HCT116 (cell line): ENCODE measurements around the gene PLXNB3. TPM values are rescaled to one million over a fixed set of nuclear protein-coding genes. Genes with fewer than 3 reads are reported as not detected.

ENCODE experiments used
- ATAC-seq: fragments of 200-7000 bp; cut with Tn5 transposase; 2 replicates; pipeline ENCODE4 v1.9.1; 2020; ENCODE audit warnings: mild to moderate bottlenecking, moderate library complexity
- BruUV-seq: library from RNA; stranded (reverse); fragments of 400-500 nt; replicated peaks from 2 replicates; lab custom pipeline; 2021; lab: Mats Ljungman, UMichigan
- CTCF ChIA-PET: fragments of 300-600 bp; sonication (Branson Sonifier 250); formaldehyde crosslinking; loops from one replicate; lab custom pipeline; 2021; ENCODE audit warnings: antibody characterized with exemption; lab: Charles Lee
- POLR2A ChIA-PET: fragments of 300-600, 350-600 bp; sonication (Branson Sonifier 250); formaldehyde crosslinking; loops from one replicate; lab custom pipeline; 2021; ENCODE audit warnings: antibody characterized with exemption; lab: Charles Lee
- RAD21 ChIA-PET, 2 experiments: fragments of 300-600 bp; sonication (Branson Sonifier 250); formaldehyde crosslinking; loops; one replicate each; lab custom pipeline; 2023; ENCODE audit warnings: low total read pairs in 2 of 2; ENCODE audit not compliant: uncharacterized antibody in 2 of 2, unreplicated experiment in 2 of 2, low non-redundant PET in 1 of 2; lab: Charles Lee
- DNase-seq: peaks from one replicate; pipeline ENCODE4 v3.0.0-alpha.2; 2010; ENCODE audit warnings: low read depth, low spot score
- H2AFZ ChIP-seq: fragments of 200-600 bp; shearing (Covaris generic), sonication (generic); 2 replicates; pipeline ENCODE4 v1.6.1; 2017; ENCODE audit warnings: low read depth, mixed run types, mixed read lengths, antibody characterized with exemption, low read length; ENCODE audit not compliant: poor library complexity, severe bottlenecking
- H3K27ac ChIP-seq: 2 replicates; pipeline ENCODE4 v1.5.1; 2012; ENCODE audit warnings: low read depth, low read length
- H3K27me3 ChIP-seq: fragments of 200-600 bp; sonication (generic); 2 replicates; pipeline ENCODE4 v1.6.1; 2016; ENCODE audit warnings: mixed run types, low read length, mixed read lengths; ENCODE audit not compliant: insufficient read depth
- H3K36me3 ChIP-seq, 2 experiments: fragments of 200-500 bp in 1 of 2; fragments of 200-600 bp in 1 of 2; sonication (Bioruptor generic) in 1 of 2; sonication (generic) in 1 of 2; 2 replicates each; pipeline versions ENCODE4 v1.5.1 to v1.6.1; 2014 to 2016; ENCODE audit warnings: low read length in 2 of 2, inconsistent platforms in 1 of 2, mixed read lengths in 1 of 2, mixed run types in 1 of 2; ENCODE audit not compliant: insufficient read depth in 2 of 2, control insufficient read depth in 1 of 2
- H3K4me1 ChIP-seq, 2 experiments: fragments of 200-600 bp in 1 of 2; sonication (generic) in 1 of 2; 2 replicates each; pipeline versions ENCODE4 v1.5.1 to v1.6.1; 2012 to 2017; ENCODE audit warnings: low read length in 2 of 2, inconsistent platforms in 1 of 2, mild to moderate bottlenecking in 1 of 2, mixed read lengths in 1 of 2, mixed run types in 1 of 2, moderate library complexity in 1 of 2; ENCODE audit not compliant: insufficient read depth in 2 of 2, control insufficient read depth in 1 of 2
- H3K4me2 ChIP-seq: fragments of 200-600 bp; sonication (generic); 2 replicates; pipeline ENCODE4 v1.6.1; 2017; ENCODE audit warnings: mixed run types, low read length, mixed read lengths
- H3K4me3 ChIP-seq, 2 experiments: fragments of 200-600 bp in 1 of 2; sonication (generic) in 1 of 2; replicated peaks in 1 of 2; 2 replicates each; pipeline ENCODE4 v1.5.1; 2011 to 2016; ENCODE audit warnings: low read length in 2 of 2, control low read depth in 1 of 2, low read depth in 1 of 2, mild to moderate bottlenecking in 1 of 2, mixed read lengths in 1 of 2, mixed run types in 1 of 2
- H3K79me2 ChIP-seq: fragments of 200-600 bp; sonication (generic); 2 replicates; pipeline ENCODE4 v1.6.1; 2017; ENCODE audit warnings: mild to moderate bottlenecking, mixed run types, low read length, moderate library complexity, mixed read lengths; ENCODE audit not compliant: insufficient read depth
- H3K9ac ChIP-seq: fragments of 200-600 bp; sonication (generic); 2 replicates; pipeline ENCODE4 v1.6.1; 2016; ENCODE audit warnings: low read length, mixed read lengths
- H3K9me2 ChIP-seq: fragments of 200-600 bp; sonication (generic), shearing (Covaris generic); 2 replicates; pipeline ENCODE4 v1.6.1; 2017; ENCODE audit warnings: mixed run types, mild to moderate bottlenecking, moderate library complexity; ENCODE audit not compliant: insufficient read depth
- H3K9me3 ChIP-seq, 2 experiments: fragments of 200-500 bp in 1 of 2; fragments of 200-600 bp in 1 of 2; sonication (Bioruptor generic) in 1 of 2; sonication (generic) in 1 of 2; 2 replicates each; pipeline ENCODE4 v1.6.1; 2014 to 2017; ENCODE audit warnings: low read length in 2 of 2, mixed read lengths in 2 of 2, inconsistent platforms in 1 of 2, low read depth in 1 of 2, mild to moderate bottlenecking in 1 of 2, mixed run types in 1 of 2, moderate library complexity in 1 of 2; ENCODE audit not compliant: control insufficient read depth in 1 of 2, insufficient read depth in 1 of 2
- H4K20me1 ChIP-seq: fragments of 200-600 bp; sonication (generic), shearing (Covaris generic); 2 replicates; pipeline ENCODE4 v1.6.1; 2017; ENCODE audit warnings: mixed run types, mild to moderate bottlenecking, moderate library complexity; ENCODE audit not compliant: insufficient read depth
- CBX3 ChIP-seq: IDR thresholded peaks from 2 replicates; pipeline ENCODE4 v1.6.1; 2012; ENCODE audit warnings: low read depth
- EGR1 ChIP-seq: IDR thresholded peaks from 2 replicates; pipeline ENCODE4 v1.6.1; 2012; ENCODE audit warnings: low read depth
- ELF1 ChIP-seq: IDR thresholded peaks from 2 replicates; pipeline ENCODE4 v1.6.1; 2012; ENCODE audit warnings: low read depth, borderline replicate concordance
- EZH2 ChIP-seq: fragments of 200-600 bp; sonication (generic); IDR thresholded peaks from 2 replicates; pipeline ENCODE4 v1.6.1; 2017; ENCODE audit warnings: antibody characterized with exemption, mixed run types
- EZH2phosphoT487 ChIP-seq: fragments of 200-600 bp; IDR thresholded peaks from 2 replicates; pipeline ENCODE4 v1.6.1; 2018; ENCODE audit warnings: antibody characterized with exemption, borderline replicate concordance
- JUND ChIP-seq: IDR thresholded peaks from 2 replicates; pipeline ENCODE4 v1.6.1; 2012
- POLR2A ChIP-seq: IDR thresholded peaks from 2 replicates; pipeline ENCODE4 v1.7.0; 2011; ENCODE audit warnings: borderline replicate concordance; ENCODE audit not compliant: insufficient read depth, insufficient read length; ENCODE audit errors: extremely low read depth
- RAD21 ChIP-seq: IDR thresholded peaks from 2 replicates; pipeline ENCODE4 v1.6.1; 2012; ENCODE audit warnings: low read depth, mild to moderate bottlenecking
- SIN3A ChIP-seq: IDR thresholded peaks from 2 replicates; pipeline ENCODE4 v1.6.1; 2012; ENCODE audit warnings: low read depth
- SP1 ChIP-seq: IDR thresholded peaks from 2 replicates; pipeline ENCODE4 v1.6.1; 2012; ENCODE audit warnings: low read depth
- SRF ChIP-seq: IDR thresholded peaks from 2 replicates; pipeline ENCODE4 v1.6.1; 2012; ENCODE audit warnings: low read depth
- YY1 ChIP-seq: IDR thresholded peaks from 2 replicates; pipeline ENCODE4 v1.6.1; 2011; ENCODE audit warnings: low read length, low read depth, moderate library complexity, mild to moderate bottlenecking; ENCODE audit not compliant: insufficient replicate concordance; ENCODE audit errors: extremely low read depth
- ZBTB33 ChIP-seq: IDR thresholded peaks from 2 replicates; pipeline ENCODE4 v1.6.1; 2011; ENCODE audit warnings: mild to moderate bottlenecking, low read length, moderate library complexity; ENCODE audit not compliant: insufficient replicate concordance; ENCODE audit errors: extremely low read depth
- ZNF274 ChIP-seq: fragments of 200-500 bp; sonication (Bioruptor generic); IDR thresholded peaks from 2 replicates; pipeline ENCODE4 v1.6.1; 2014; ENCODE audit warnings: mild to moderate bottlenecking, low read depth, low read length, inconsistent platforms
- intact Hi-C: fragments of 100-400 bp; cut with micrococcal nuclease; formaldehyde crosslinking; loops from 2 replicates; pipeline ENCODE4 v1.10.0; 2022
- total RNA-seq: library from RNA; stranded (reverse); gene quantifications from one replicate; pipeline ENCODE4 v1.2.1, GENCODE V29; 2021; ENCODE audit not compliant: unreplicated experiment
- TF ChIP-seq, protein P1 (sequence below): IDR thresholded peaks from 2 replicates; pipeline ENCODE4 v1.6.1; 2012

Gene PLXNB3
- total RNA-seq, 1 experiment from 2014 or later = 4.8 TPM

- H3K36me3 ChIP-seq = peaks cover 12 to 19% of the 10 kb centered on the region in 2 experiments; a peak in 3 of 4 replicates
These were observed 49.8 kb upstream of the PLXNB3 start for GRCh38 chrX:153714256-153714655.

More at GRCh38 chrX:153714256-153714655, 49.8 kb upstream of the PLXNB3 start:
- no TSS peak for BruUV-seq
- H3K27me3 ChIP-seq = no peaks in the 10 kb centered on the region
- TF ChIP-seq ZBTB33 = no peak
- no peak for TF ChIP-seq EGR1
- no peak for TF ChIP-seq CBX3
- TF ChIP-seq, protein P1, sequence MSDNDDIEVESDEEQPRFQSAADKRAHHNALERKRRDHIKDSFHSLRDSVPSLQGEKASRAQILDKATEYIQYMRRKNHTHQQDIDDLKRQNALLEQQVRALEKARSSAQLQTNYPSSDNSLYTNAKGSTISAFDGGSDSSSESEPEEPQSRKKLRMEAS = no peak
- no peak for TF ChIP-seq ELF1
- TF ChIP-seq ZNF274 = no peak
- no peak for TF ChIP-seq SRF
- no peak for TF ChIP-seq EZH2
- no peak for TF ChIP-seq RAD21
- no peak for TF ChIP-seq JUND
- TF ChIP-seq YY1 = no peak
- no peak for TF ChIP-seq POLR2A
- no peak for TF ChIP-seq SIN3A
- TF ChIP-seq SP1 = no peak
- no peak for TF ChIP-seq EZH2phosphoT487
- H3K9me2 ChIP-seq = no peaks in the 10 kb centered on the region
- H3K27ac ChIP-seq = no peak overlapping the region
- ChIA-PET POLR2A (no interaction called here), RAD21 (no interaction called here), CTCF (no interaction called here)
- DNase-seq (no peak), ATAC-seq (no peak)
- intact Hi-C loops = no loop called here
- H4K20me1 ChIP-seq = no peaks in the 10 kb centered on the region
- H3K79me2 ChIP-seq = peaks cover 19% of the 10 kb centered on the region
- no peaks in the 10 kb centered on the region; a peak in 1 of 4 replicates for H3K4me1 ChIP-seq
- H3K9me3 ChIP-seq = no peaks in the 10 kb centered on the region
- H2AFZ ChIP-seq = no peak overlapping the region
- no peak overlapping the region for H3K4me3 ChIP-seq
- H3K4me2 ChIP-seq = no peak overlapping the region
- no peak overlapping the region for H3K9ac ChIP-seq
